ENCODE results near the gene EGFR. TPM values are rescaled to one million over a fixed set of nuclear protein-coding genes. Genes with fewer than 3 reads are reported as not detected.

The EGFR gene
- total RNA-seq, 2 experiments from 2014 or later = not detected

GRCh38 chr7:55212838-55213237 is 194.0 kb downstream of the EGFR start:
- POLR2A ChIA-PET = no interaction called here
- H3K9me3 Mint-ChIP-seq (ENCODE audit: insufficient read depth) = no peaks in the 10 kb centered on the region
- DNase-seq (no peak), ATAC-seq (no peak)
- CTCF ChIA-PET = no interaction called here
- no peak overlapping the region for H3K27ac Mint-ChIP-seq
- no peaks in the 10 kb centered on the region for H3K36me3 Mint-ChIP-seq (ENCODE audit: low read depth)
- H3K4me1 Mint-ChIP-seq (ENCODE audit: low read depth) = no peaks in the 10 kb centered on the region
- H3K27me3 Mint-ChIP-seq (ENCODE audit: low read depth) = no peaks in the 10 kb centered on the region
- no peak overlapping the region for H3K4me3 Mint-ChIP-seq

GRCh38 chr7:55214707-55215106 is 195.9 kb downstream of the EGFR start:
- ChIA-PET POLR2A (no interaction called here), CTCF (no interaction called here)
- Mint-ChIP-seq H3K4me1 (ENCODE audit: low read depth) (no peaks in the 10 kb centered on the region), H3K27me3 (ENCODE audit: low read depth) (no peaks in the 10 kb centered on the region), H3K27ac (no peak overlapping the region), H3K9me3 (ENCODE audit: insufficient read depth) (no peaks in the 10 kb centered on the region), H3K36me3 (ENCODE audit: low read depth) (no peaks in the 10 kb centered on the region), H3K4me3 (no peak overlapping the region)
- DNase-seq (peak; percentile 9), ATAC-seq (no peak)

- Mint-ChIP-seq H3K4me3 (no peak overlapping the region), H3K4me1 (ENCODE audit: low read depth) (no peaks in the 10 kb centered on the region), H3K27me3 (ENCODE audit: low read depth) (no peaks in the 10 kb centered on the region), H3K27ac (no peak overlapping the region), H3K9me3 (ENCODE audit: insufficient read depth) (no peaks in the 10 kb centered on the region), H3K36me3 (ENCODE audit: low read depth) (no peaks in the 10 kb centered on the region)
- ATAC-seq (no peak), DNase-seq (no peak)
- POLR2A ChIA-PET = no interaction called here
- CTCF ChIA-PET = no interaction called here
Measured at GRCh38 chr7:55223023-55223422, 204.2 kb downstream of the EGFR start.

GRCh38 chr7:55224111-55224510 is 205.3 kb downstream of the EGFR start:
- DNase-seq (no peak), ATAC-seq (no peak)
- ChIA-PET POLR2A (no interaction called here), CTCF (no interaction called here)
- Mint-ChIP-seq H3K4me3 (no peak overlapping the region), H3K4me1 (ENCODE audit: low read depth) (no peaks in the 10 kb centered on the region), H3K27ac (no peak overlapping the region), H3K9me3 (ENCODE audit: insufficient read depth) (no peaks in the 10 kb centered on the region), H3K36me3 (ENCODE audit: low read depth) (no peaks in the 10 kb centered on the region), H3K27me3 (ENCODE audit: low read depth) (peaks cover 3% of the 10 kb centered on the region)

- DNase-seq (no peak), ATAC-seq (no peak)
- POLR2A ChIA-PET = no interaction called here
- Mint-ChIP-seq H3K27ac (no peak overlapping the region), H3K27me3 (ENCODE audit: low read depth) (peaks cover 5% of the 10 kb centered on the region), H3K4me3 (no peak overlapping the region), H3K9me3 (ENCODE audit: insufficient read depth) (no peaks in the 10 kb centered on the region), H3K36me3 (ENCODE audit: low read depth) (no peaks in the 10 kb centered on the region), H3K4me1 (ENCODE audit: low read depth) (no peaks in the 10 kb centered on the region)
- CTCF ChIA-PET = no interaction called here
Measured at GRCh38 chr7:55224810-55225209, 206.0 kb downstream of the EGFR start.

- no peak overlapping the region for H3K27ac Mint-ChIP-seq
- ChIA-PET CTCF (no interaction called here), POLR2A (no interaction called here)
- H3K4me1 Mint-ChIP-seq (ENCODE audit: low read depth) = no peaks in the 10 kb centered on the region
- no peak overlapping the region for H3K4me3 Mint-ChIP-seq
- H3K9me3 Mint-ChIP-seq (ENCODE audit: insufficient read depth) = no peaks in the 10 kb centered on the region
- H3K36me3 Mint-ChIP-seq (ENCODE audit: low read depth) = no peaks in the 10 kb centered on the region
- DNase-seq (peak; percentile 9), ATAC-seq (no peak)
- H3K27me3 Mint-ChIP-seq (ENCODE audit: low read depth) = peaks cover 5% of the 10 kb centered on the region
Measured at GRCh38 chr7:55230014-55230413, 211.2 kb downstream of the EGFR start.

GRCh38 chr7:55231736-55232280 is 213.0 kb downstream of the EGFR start:
- no peak overlapping the region for H3K27ac Mint-ChIP-seq
- H3K4me1 Mint-ChIP-seq (ENCODE audit: low read depth) = no peaks in the 10 kb centered on the region
- no peaks in the 10 kb centered on the region for H3K36me3 Mint-ChIP-seq (ENCODE audit: low read depth)
- no peak overlapping the region for H3K4me3 Mint-ChIP-seq
- ATAC-seq (no peak), DNase-seq (peak; percentile 5)
- ChIA-PET CTCF (no interaction called here), POLR2A (no interaction called here)
- H3K27me3 Mint-ChIP-seq (ENCODE audit: low read depth) = peaks cover 5% of the 10 kb centered on the region
- H3K9me3 Mint-ChIP-seq (ENCODE audit: insufficient read depth) = no peaks in the 10 kb centered on the region

- Mint-ChIP-seq H3K36me3 (ENCODE audit: low read depth) (no peaks in the 10 kb centered on the region), H3K9me3 (ENCODE audit: insufficient read depth) (no peaks in the 10 kb centered on the region), H3K4me1 (ENCODE audit: low read depth) (no peaks in the 10 kb centered on the region), H3K27ac (no peak overlapping the region), H3K4me3 (no peak overlapping the region), H3K27me3 (ENCODE audit: low read depth) (peaks cover 5% of the 10 kb centered on the region)
- ChIA-PET CTCF (no interaction called here), POLR2A (no interaction called here)
- DNase-seq (peak; percentile 1), ATAC-seq (no peak)
Measured at GRCh38 chr7:55233001-55233400, 214.2 kb downstream of the EGFR start.

- Mint-ChIP-seq H3K4me3 (no peak overlapping the region), H3K27me3 (ENCODE audit: low read depth) (peaks cover under 1% of the 10 kb centered on the region), H3K36me3 (ENCODE audit: low read depth) (no peaks in the 10 kb centered on the region), H3K27ac (no peak overlapping the region), H3K9me3 (ENCODE audit: insufficient read depth) (no peaks in the 10 kb centered on the region), H3K4me1 (ENCODE audit: low read depth) (no peaks in the 10 kb centered on the region)
- ChIA-PET CTCF (interaction anchor here (1.6 kb wide), 1 partner anchor 20 kb away, joined by 5 read pairs; no protein-coding TSS in a partner anchor), POLR2A (no interaction called here)
- ATAC-seq (no peak), DNase-seq (no peak)
Measured at GRCh38 chr7:55234408-55234807, 215.6 kb downstream of the EGFR start.

- DNase-seq (peak; percentile 18), ATAC-seq (no peak)
- CTCF ChIA-PET = no interaction called here
- Mint-ChIP-seq H3K27ac (no peak overlapping the region), H3K4me1 (ENCODE audit: low read depth) (no peaks in the 10 kb centered on the region), H3K27me3 (ENCODE audit: low read depth) (no peaks in the 10 kb centered on the region), H3K36me3 (ENCODE audit: low read depth) (no peaks in the 10 kb centered on the region), H3K4me3 (no peak overlapping the region), H3K9me3 (ENCODE audit: insufficient read depth) (no peaks in the 10 kb centered on the region)
- POLR2A ChIA-PET = no interaction called here
Measured at GRCh38 chr7:55235115-55235514, 216.3 kb downstream of the EGFR start.

- no peaks in the 10 kb centered on the region for H3K27me3 Mint-ChIP-seq (ENCODE audit: low read depth)
- H3K27ac Mint-ChIP-seq = no peak overlapping the region
- H3K4me3 Mint-ChIP-seq = no peak overlapping the region
- H3K4me1 Mint-ChIP-seq (ENCODE audit: low read depth) = no peaks in the 10 kb centered on the region
- ChIA-PET CTCF (no interaction called here), POLR2A (no interaction called here)
- H3K36me3 Mint-ChIP-seq (ENCODE audit: low read depth) = no peaks in the 10 kb centered on the region
- no peak for ATAC-seq
- no peak for DNase-seq
- H3K9me3 Mint-ChIP-seq (ENCODE audit: insufficient read depth) = no peaks in the 10 kb centered on the region
Measured at GRCh38 chr7:55235801-55236200, 217.0 kb downstream of the EGFR start.

- POLR2A ChIA-PET = no interaction called here
- no peaks in the 10 kb centered on the region for H3K9me3 Mint-ChIP-seq (ENCODE audit: insufficient read depth)
- H3K36me3 Mint-ChIP-seq (ENCODE audit: low read depth) = no peaks in the 10 kb centered on the region
- no peak overlapping the region for H3K4me3 Mint-ChIP-seq
- CTCF ChIA-PET = interaction anchor here (1.3 kb wide), 1 partner anchor 18 kb away, joined by 5 read pairs; no protein-coding TSS in a partner anchor
- H3K27me3 Mint-ChIP-seq (ENCODE audit: low read depth) = no peaks in the 10 kb centered on the region
- no peak overlapping the region for H3K27ac Mint-ChIP-seq
- ATAC-seq (no peak), DNase-seq (peak; percentile 1)
- H3K4me1 Mint-ChIP-seq (ENCODE audit: low read depth) = no peaks in the 10 kb centered on the region
Measured at GRCh38 chr7:55236476-55236875, 217.7 kb downstream of the EGFR start.

GRCh38 chr7:55237156-55237893 is 218.5 kb downstream of the EGFR start:
- H3K4me1 Mint-ChIP-seq (ENCODE audit: low read depth) = no peaks in the 10 kb centered on the region
- H3K27me3 Mint-ChIP-seq (ENCODE audit: low read depth) = no peaks in the 10 kb centered on the region
- no peaks in the 10 kb centered on the region for H3K36me3 Mint-ChIP-seq (ENCODE audit: low read depth)
- no peak overlapping the region for H3K27ac Mint-ChIP-seq
- DNase-seq = peak; percentile 9
- CTCF ChIA-PET = interaction anchor here (1.3 kb wide), 1 partner anchor 18 kb away, joined by 5 read pairs; no protein-coding TSS in a partner anchor
- no peaks in the 10 kb centered on the region for H3K9me3 Mint-ChIP-seq (ENCODE audit: insufficient read depth)
- POLR2A ChIA-PET = no interaction called here
- ATAC-seq = no peak
- no peak overlapping the region for H3K4me3 Mint-ChIP-seq
